Measurements from ENCODE around the gene PTPRN2.

DNA sequence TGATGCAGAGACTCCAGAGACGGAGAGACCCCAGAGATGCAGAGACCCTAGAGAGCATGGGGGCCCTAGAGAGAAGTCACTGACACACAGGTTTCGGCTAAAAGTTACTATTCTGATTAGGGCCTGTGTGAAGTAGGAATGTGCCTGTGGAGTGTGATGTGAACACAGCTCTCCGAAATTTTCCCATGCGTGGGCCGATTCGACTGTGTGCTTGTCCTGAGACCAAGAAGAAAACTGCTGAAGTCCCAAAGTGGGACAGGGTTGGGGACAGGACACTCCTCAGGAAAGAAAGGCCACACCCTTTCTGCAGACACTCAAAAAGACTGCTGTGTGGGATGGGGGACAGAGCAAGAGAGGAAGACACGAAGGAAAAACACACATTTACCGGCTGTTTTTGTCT, 533.5 kb downstream of the PTPRN2 start:
- TF ChIP-seq, protein P1, sequence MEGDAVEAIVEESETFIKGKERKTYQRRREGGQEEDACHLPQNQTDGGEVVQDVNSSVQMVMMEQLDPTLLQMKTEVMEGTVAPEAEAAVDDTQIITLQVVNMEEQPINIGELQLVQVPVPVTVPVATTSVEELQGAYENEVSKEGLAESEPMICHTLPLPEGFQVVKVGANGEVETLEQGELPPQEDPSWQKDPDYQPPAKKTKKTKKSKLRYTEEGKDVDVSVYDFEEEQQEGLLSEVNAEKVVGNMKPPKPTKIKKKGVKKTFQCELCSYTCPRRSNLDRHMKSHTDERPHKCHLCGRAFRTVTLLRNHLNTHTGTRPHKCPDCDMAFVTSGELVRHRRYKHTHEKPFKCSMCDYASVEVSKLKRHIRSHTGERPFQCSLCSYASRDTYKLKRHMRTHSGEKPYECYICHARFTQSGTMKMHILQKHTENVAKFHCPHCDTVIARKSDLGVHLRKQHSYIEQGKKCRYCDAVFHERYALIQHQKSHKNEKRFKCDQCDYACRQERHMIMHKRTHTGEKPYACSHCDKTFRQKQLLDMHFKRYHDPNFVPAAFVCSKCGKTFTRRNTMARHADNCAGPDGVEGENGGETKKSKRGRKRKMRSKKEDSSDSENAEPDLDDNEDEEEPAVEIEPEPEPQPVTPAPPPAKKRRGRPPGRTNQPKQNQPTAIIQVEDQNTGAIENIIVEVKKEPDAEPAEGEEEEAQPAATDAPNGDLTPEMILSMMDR (conservative IDR thresholded peaks at IDR 0.05; ENCODE audit: low read length), result no peak
- TF ChIP-seq EZH2phosphoT487 (IDR thresholded peaks at IDR 0.05; ENCODE audit: borderline replicate concordance, low read depth, low read length), result no peak

Measured in OCI-LY7 (cell line).